GM19351 (cell line): Measurements from ENCODE around the gene AATK.

Experiments
- ATAC-seq: cut with Tn5 transposase; IDR thresholded peaks from one replicate; pipeline ENCODE4 v1.9.1; 2021; ENCODE audit warnings: mild to moderate bottlenecking, moderate library complexity; ENCODE audit not compliant: unreplicated experiment

The AATK gene

DNA sequence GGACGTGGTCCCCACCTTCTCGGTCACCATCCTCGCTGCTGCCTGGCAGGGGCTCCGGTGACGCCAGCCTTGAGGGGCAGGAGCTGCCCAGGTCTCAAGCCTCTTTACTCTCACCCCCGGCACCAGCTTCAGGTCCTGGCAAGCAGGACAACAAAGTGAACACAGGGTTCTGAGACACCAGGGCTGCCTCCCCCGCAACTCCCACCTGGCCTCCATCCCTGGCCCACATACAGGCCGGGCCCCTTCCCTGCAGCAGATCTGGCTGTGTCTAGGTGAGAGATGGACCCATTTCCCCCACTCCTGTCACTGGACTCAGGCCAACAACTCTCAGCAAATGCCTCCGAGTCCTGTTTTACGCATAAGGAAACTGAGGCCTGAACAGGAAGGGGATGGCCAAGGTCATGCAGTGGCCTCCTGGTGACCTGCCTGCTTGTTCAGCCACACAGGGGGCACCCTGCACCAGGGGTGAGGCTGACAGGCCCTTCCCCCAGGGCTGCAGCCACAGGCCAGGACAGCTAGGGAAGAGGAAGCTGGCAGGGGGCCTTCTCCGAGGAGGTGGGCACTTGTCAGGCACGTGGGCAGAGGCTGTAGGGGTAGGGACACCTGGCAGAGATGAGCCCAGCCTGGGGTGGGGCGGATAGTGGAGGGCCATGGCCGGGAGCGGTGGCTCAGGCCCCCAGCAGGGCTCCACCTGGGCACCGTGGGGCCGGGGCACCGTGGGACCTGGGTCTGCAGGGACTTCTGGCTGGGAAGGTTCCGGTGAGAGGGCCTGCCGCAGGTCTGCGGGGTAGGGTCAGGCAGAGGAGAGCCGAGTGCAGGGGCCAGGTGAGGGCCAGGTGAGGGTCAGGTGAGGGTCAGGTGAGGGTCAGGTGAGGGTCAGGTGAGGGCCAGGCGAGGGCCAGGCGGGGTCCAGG is 47.5 kb downstream of the AATK start:
- no peak for ATAC-seq

DNA sequence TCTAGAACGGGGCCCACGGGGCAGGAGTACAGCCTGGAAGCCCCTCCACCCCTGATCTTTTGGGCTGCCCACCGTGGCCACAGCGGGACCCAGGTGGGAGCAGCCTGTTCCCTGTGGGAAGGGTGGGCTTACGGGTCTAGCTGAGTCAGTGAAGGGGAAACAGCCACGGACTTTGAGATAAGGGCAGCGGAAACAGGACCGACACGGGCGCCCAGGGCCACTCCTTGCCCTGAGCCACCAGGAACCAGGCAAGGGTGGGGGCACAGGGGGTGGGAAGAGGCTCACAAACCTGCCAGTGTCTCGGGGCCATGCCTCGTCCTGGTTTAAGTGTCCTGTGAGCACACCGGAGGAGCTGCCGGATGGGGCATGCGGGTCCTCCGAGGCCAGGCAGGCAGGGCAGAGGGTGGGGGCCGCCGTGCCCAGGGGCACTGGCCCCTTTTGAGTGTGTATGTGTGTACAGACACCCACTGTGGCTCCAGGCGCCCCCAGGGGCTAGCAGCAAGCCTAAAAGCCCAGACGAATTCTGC is 48.3 kb downstream of the AATK start:
- no peak for ATAC-seq

DNA sequence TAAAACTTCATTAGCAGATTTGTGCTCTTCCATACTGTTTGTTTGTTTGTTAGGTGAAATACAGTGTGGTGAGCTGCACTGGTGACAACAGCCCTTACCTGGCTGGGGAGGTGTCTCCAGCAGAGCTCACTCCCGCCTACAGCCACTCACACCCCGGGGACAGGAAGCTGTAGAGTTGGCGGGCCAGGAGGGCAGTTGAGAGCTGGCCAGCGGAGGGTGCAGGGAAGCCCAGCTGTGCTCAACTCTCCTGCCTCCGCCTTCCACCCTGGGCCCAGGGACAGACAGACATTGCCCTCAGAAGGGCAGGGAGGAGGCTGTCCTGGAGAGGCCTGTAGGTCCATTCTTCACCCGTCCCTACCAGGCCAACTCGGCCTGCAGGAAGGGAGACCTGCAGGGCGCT is 49.3 kb downstream of the AATK start:
- ATAC-seq = no peak

DNA sequence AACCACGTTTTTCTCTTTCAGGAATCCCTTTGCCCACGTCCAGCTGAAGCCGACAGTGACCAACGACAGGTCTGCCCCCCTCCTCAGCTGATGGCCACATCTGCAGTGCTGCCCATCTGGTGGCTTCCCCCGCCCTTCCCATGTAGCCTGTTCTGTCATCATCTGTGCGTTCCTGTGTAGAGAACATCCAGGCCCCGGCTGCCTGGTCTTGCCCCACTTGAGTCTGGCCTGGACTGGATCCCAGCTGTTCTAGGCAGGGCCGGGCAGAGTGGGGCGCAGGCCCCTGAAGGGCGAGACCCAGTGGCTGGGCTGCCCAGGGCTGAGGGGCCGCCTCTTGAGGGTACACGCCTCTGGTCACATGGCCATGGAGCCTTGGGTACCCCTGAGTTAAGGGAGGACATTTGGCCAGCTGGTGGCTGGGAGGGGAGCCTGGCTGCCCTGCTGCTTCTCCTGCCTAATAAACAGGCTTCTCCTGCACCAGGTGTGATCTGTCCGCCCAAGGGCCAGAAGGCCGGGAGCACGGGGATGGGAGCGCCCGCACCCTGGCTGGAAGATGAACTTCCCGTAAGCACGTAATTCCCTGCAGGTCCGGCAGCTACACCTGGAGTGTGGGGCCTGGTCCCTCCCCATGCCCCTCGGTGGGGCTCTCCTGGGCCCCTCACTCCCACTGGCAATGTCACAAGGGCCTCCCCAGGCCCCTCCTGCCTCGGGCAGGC is 50.1 kb downstream of the AATK start:
- no peak for ATAC-seq

DNA sequence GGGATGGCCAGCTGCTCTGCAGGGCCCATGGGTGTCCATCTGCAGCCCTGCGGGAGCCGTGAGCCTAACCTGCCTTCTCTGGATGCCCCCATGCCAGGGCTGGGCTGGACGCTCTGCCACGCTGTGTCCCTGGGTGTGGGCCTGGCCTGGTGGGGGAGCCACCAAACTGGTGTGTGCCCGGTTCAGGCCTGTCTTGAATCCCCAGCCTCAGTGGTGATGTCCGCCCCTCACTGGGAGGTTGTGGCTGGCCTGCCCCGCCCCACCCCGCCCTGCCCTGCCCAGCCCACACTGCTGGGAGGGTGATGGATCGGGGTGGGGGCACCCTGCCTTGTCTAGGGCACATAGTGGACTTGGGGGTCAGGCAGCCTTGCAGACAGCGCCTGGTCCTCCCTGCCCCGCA is 50.8 kb downstream of the AATK start:
- no peak for ATAC-seq

DNA sequence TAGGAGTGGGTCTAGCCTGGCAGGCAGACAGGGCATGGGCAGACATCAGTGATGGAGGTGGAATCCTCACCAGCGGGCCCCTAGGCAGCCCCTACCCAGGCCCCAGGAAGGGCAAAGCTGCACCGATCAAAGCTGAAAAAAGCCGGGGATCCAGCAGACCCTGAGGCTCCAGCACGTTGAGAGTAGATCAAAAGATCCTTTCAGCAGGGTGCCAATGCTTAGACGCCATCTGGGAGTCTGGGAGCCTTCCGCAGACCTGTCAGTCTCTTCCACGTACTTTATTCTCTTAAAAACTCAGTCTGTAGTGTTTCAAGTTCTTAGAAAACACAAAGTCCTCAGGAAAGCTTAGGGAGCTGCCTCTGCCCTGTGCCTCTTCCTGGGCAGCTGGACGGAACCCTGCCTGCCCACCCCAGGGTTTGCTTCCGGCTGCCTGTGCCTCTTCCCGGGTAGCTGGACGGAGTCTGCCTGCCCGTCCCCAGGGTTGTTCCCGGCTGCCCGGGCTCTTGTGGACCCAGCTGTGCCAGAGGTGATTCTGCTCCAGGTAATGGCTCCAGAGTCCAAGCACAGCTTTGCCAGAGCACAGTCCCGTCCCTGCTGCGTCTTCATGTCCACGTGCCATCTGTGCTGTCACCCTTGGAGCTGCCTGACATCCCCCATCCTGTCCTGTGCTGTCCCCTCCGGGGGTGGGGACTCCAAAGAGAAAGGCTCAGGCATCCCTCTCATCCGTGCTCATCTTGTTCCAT is 51.5 kb downstream of the AATK start:
- no peak for ATAC-seq

DNA sequence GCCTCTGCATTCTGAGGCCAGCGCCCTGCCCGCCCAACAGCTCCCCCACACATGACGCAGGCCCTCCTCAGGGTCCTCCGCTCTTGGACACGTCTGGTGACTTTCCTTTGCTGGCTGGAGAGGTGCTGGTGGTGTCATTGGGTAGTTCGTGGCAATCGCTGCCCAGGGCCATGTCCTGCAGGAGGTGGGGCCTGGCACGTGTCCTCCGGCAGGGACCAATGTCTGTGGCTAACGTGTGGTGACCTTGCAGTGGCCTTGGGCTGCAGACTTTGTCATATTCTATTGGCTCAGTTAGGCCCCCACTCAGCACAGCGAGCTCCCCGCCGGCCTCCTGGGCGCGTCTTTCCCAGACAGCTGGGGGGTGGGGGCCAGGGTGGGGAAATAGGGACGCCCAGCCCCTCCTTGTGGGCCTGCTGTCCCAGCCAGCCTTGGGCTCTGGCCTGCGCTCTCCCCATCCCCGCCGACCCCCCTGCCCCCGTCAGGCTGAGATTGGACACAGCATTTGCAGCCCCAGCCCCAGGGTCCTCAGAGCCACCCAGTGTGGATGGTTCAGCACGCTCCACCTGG is 52.8 kb downstream of the AATK start:
- no peak for ATAC-seq

DNA sequence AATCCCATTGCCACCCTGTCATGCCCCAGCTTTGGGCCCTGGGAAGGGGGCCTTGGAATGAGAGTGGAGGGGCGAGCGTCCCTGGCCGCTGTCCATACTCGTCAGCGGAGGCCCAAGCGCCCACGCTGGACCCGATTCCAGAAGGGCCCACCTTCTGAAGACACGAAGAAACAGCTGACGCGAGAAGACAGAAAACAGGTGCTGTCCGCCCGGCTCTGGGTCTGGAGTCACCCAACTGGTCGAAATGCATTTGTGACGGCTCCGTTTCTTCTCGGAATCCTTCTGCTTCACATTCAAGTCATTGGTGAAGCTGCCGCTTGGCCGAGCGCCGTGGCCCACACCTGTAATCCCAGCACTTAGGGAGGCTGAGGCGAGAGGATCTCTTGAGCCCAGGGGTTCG is 53.6 kb downstream of the AATK start:
- no peak for ATAC-seq

DNA sequence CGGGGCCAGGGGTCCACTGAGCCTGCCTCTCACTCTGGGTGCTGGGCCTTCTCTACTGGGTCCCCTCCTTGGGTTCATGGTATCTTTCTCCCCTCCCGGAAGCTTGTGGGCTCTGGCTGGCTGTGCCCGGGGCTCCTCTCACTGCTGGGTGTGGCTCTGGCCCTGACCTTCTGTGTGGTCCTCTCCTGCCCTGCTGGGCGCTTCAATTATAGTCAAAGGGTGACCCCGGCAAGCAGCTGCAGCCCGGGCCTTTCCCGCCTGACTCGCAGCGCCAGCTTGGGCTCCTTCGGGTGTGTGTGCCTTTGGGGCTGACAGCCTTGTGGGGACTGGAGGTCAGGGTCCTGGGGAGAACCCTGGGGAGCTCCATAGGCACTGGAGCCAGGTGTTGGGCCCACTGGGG is 55.0 kb downstream of the AATK start:
- no peak for ATAC-seq

DNA sequence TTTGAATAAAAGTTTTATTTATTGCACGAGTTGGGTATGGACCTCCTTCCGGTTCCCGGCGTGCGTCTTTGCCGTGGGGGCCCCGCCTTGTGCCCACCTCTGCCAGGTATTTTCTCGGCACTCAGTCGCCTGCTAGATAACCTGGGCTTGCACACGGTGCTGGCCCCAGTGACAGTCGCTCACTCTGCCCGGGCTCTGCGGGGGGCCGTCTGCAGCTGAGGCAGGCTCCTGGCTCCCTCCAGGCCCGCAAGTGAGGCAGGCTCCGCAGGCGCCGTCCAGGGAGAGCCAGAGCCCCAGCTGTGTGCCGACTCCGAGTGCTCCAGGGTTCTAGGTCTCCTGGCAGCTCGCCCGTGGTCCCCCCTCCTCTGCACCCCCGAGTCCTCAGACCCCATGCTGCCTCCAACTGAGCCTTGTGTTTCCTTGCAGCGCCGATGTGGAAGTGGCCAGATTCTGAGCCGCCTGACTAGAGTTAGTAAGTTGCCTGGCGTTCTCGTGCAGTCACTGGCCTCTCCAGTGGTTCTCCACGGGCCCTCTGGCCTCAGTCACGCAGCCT is 55.5 kb downstream of the AATK start:
- ATAC-seq = no peak

DNA sequence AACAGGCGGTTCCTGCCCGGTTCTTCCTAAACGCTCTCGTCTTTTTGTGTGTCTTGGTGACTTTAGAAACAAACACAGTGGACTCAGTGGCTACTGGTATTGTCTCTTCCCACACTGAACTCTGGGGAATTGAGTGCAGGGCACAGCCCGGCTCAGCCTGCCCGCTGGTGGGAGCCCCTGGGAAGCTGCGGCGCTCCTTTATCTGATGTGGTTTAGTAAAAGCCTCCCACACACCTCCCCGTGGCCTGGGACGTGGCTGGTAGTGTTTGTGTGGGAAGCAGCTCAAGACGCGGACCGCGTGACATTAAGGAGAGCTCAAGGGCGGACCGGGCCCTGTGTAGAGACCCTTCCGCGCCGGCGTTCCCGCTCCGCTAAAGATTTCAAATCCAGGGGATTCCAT is 56.1 kb downstream of the AATK start:
- no peak for ATAC-seq

DNA sequence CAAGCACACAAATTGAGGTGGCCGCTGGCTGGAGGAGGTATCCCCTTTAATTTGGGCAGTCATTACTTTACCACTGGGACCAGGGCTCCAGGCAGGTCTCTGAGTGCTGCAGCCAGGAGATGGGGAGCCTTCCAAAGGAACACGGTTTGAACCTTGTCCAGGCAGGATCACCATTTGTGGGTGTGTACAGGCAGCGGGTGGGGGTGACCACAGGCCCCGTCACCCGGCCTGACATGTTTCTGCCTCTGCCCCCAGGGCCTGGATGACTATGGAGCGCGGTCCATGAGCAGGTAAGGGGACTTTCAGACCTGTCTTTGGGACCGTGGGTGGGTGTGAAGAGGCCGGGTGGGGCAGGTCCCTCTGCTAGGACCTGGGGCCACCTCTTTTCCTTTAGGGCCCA is 57.8 kb downstream of the AATK start:
- no peak for ATAC-seq

DNA sequence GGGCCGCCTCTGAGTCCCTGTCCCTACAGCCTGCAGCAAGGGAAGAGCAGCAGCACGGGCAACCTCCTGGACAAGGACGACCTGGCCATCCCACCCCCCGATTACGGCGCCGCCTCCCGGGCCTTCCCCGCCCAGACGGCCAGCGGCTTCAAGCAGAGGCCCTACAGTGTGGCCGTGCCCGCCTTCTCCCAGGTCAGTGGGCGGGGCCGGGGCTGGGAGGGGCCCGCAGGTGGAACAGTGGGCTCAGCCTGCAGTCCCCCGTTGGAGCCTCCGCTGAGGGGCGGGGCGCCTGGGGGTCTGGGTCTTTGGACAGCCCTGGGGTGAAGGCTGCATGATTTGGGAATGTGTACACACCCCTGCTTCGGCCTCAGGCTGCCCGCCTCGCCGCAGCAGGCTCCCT is 59.3 kb downstream of the AATK start:
- ATAC-seq = no peak

DNA sequence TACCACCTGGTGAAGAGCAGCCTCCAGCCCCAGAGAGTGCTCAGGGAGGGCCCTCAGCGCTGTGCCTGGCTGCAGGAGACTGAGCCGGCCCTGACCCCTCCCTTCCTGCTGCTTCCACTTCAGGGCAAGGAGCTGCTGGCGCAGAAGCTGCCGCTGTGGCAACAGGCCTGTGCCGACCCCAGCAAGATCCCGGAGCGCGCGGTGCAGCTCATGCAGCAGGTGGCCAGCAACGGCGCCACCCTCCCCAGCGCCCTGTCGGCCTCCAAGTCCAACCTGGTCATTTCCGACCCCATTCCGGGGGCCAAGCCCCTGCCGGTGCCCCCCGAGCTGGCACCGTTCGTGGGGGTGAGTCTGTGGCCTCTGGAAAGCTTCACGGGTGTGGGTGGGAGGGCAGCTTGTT is 62.6 kb downstream of the AATK start:
- no peak for ATAC-seq

DNA sequence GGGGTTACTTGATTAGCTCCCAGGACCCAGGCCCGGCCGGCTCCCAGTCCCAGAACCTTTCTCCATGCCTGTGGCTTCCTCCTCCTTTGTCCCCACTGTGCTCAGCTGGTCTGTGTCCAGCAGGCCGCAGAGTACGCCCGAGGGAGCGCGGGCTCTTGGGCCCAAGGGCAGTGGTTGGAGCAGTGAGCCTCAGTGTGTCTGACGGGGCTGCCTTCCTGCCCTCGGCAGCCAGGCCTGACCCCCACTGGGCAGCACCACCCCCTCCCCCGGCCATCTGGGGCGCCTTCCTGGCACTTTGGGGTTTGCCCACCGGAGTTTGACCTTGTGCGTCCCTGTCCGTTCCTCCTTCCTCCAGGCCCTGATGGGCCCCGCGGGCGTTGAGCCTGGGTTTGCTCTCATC is 63.2 kb downstream of the AATK start:
- ATAC-seq = no peak

DNA sequence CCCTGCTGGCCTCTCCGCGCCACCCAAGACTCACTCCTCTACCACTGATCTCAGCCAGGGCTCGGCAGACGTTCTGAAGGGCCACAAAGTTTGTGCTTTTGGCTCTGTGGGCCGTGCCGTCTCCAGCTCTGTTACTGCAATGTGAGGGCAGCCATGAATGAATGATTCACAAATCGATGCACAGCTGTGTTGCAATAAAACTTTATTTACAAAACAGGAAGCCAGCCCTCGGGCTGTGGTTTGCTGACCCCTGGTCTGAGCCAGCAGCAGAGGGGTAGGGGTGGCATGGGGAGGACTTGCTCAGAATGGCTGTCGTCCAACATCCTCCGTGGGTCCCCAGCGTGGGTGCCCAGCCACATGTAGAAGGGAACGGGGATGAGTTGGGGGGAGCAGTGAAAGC is 63.7 kb downstream of the AATK start:
- ATAC-seq = no peak

DNA sequence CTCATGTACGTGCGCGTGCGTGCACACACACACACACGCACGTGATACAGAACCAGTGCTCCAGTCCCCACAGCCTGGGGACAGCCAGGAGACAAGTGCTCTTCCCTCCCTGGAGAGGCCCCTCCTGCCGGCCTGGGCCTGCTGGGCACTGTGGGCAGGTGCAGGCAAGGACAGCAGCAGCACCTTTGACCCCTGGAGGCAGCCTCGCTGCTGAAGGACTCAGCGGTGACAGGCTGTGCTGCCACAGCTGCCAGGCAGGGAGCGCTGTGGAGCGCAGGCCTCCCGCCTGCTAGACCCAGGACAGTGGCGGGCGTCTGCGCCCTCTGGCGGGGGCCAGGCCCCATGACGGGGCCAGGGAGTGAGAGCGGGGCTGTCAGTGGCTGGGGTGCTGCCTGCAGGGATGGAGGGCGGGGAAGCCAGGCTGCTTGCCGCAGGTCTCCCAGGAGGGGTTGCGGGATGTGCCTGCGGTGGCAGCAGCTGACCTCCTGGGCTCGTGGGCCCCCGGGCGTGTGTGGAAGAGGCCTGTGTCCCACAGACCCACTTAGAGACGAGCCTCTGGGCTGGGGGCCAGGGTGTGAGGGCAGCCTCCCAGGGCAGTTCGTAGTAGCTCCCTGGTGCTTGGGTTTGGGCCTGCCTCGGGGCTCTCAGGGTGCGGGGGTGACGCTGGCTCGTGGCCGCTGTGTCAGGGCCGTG is 64.3 kb downstream of the AATK start:
- ATAC-seq = peak; percentile 83

DNA sequence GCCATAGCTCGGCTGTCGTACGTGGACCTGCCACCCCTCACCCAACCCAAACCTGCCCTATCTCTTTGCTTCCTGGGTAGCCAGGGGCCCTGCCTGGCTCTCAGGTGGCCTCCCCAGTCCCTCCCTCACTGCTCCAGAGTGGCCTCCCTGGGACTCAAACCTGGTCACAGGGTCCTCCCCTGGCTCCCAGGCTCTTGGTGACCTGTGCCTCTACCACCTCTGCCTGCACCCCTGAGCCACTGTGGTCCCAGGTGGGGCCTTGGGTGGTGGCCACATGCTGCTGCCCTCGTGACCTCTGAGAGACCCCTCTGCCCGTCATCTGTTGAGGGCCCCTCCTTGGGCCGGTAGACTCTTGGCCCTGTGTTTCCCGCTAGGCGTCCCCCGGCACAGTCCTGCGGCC is 65.4 kb downstream of the AATK start:
- ATAC-seq = no peak

DNA sequence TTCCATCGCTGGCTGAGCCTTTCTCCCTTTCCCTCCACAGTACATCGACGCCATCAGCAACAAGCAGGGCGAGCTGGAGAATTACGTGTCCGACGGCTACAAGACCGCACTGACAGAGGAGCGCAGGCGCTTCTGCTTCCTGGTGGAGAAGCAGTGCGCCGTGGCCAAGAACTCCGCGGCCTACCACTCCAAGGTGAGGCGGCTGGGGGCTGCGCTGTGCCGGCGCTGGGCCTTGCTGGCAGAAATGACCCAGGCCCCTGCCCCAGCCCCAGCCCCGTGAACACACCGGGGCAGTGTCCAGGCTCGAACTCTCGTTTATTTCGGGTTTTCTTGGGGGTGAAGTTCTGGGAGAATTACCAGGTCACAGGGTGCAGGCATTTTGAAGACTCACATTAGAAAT is 66.1 kb downstream of the AATK start:
- no peak for ATAC-seq

DNA sequence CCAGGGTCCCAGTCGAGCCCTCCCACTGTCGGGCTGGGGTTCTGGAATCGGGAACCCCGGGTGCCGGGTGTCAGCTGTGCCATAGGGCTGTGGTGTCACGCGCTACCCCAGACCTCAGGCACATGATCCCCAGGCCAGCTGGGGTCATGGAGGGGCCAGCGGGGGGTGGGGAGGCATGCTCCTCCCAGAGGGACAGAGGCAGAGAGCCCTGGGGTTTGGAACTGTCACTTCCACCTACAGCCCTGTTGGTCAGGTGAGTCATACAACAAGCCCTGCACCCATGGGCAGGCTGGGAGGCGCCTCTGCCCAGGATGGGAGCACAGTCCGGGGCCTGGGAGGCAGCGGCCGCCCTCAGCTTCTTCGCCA is 68.1 kb downstream of the AATK start:
- no peak for ATAC-seq
